Activated T-helper 1 cell treated with anti-CD3 and anti-CD28 coated beads, Interleukin-2, amount 50 U/mL, for 16 hours (primary cell): ENCODE measurements around the gene AQP1.

Experiments
- DNase-seq, 2 donors: peaks; one replicate each; pipeline ENCODE4 v3.0.0-alpha.2; 2020; ENCODE audit warnings: low read depth in 1 of 2, low spot score in 1 of 2

AQP1 gene

GRCh38 chr7:30918676-30919075 lies 7.0 kb downstream of the AQP1 start:
- DNase-seq: no peak

- no peak for DNase-seq
These were observed 8.4 kb downstream of the AQP1 start for GRCh38 chr7:30920021-30920583.

- no peak for DNase-seq
These were observed 9.2 kb downstream of the AQP1 start for GRCh38 chr7:30920584-30921539.

GRCh38 chr7:30921540-30922401 lies 10.1 kb downstream of the AQP1 start:
- DNase-seq: no peak

- DNase-seq: no peak
These were observed 10.9 kb downstream of the AQP1 start for GRCh38 chr7:30922596-30922995.

- no peak for DNase-seq
These were observed 11.5 kb downstream of the AQP1 start for GRCh38 chr7:30923009-30923773.

- DNase-seq: no peak
These were observed 12.2 kb downstream of the AQP1 start for GRCh38 chr7:30923774-30924413.

- no peak for DNase-seq
These were observed 13.0 kb downstream of the AQP1 start for GRCh38 chr7:30924624-30925023.

- no peak for DNase-seq
These were observed 13.5 kb downstream of the AQP1 start for GRCh38 chr7:30925117-30925516.

- DNase-seq: no peak
These were observed 14.3 kb downstream of the AQP1 start for GRCh38 chr7:30925913-30926312.

GRCh38 chr7:30926313-30926712 lies 14.7 kb downstream of the AQP1 start:
- no peak for DNase-seq

- DNase-seq: no peak
These were observed 15.4 kb downstream of the AQP1 start for GRCh38 chr7:30927040-30927439.

GRCh38 chr7:30927559-30927958 lies 15.9 kb downstream of the AQP1 start:
- no peak for DNase-seq

GRCh38 chr7:30928254-30928872 lies 16.7 kb downstream of the AQP1 start:
- DNase-seq: no peak

GRCh38 chr7:30929686-30930085 lies 18.0 kb downstream of the AQP1 start:
- no peak for DNase-seq

- no peak for DNase-seq
These were observed 19.0 kb downstream of the AQP1 start for GRCh38 chr7:30930621-30931020.

- DNase-seq: no peak
These were observed 19.7 kb downstream of the AQP1 start for GRCh38 chr7:30931161-30931928.

GRCh38 chr7:30931929-30932540 lies 20.4 kb downstream of the AQP1 start:
- no peak for DNase-seq

- DNase-seq: no peak
These were observed 20.9 kb downstream of the AQP1 start for GRCh38 chr7:30932562-30932961.
